HepG2 (cell line): ENCODE results near the gene UST. TPM values are rescaled to one million over a fixed set of nuclear protein-coding genes. Genes with fewer than 3 reads are reported as not detected.

Experiments
- ATAC-seq: fragments of 200-7000 bp; cut with Tn5 transposase; 3 replicates; pipeline ENCODE4 v1.9.1; 2020; ENCODE audit warnings: mild to moderate bottlenecking, moderate library complexity
- BruUV-seq: library from RNA; stranded (reverse); fragments of 400-500 nt; replicated peaks from 2 replicates; lab custom pipeline; 2021; lab: Mats Ljungman, UMichigan
- CTCF ChIA-PET: fragments of 300-600 bp; formaldehyde crosslinking; extraction: SDS; loops from one replicate; lab custom pipeline; 2021; ENCODE audit warnings: low total read pairs, inconsistent platforms, low intra/inter-chr PET ratio; lab: Yijun Ruan, JAX
- POLR2A ChIA-PET: fragments of 350-600 bp; sonication (Branson Sonifier 250); formaldehyde crosslinking; loops from one replicate; lab custom pipeline; 2020; ENCODE audit warnings: antibody characterized with exemption, inconsistent platforms; lab: Yijun Ruan, JAX
- DNase-seq: peaks from one replicate; pipeline ENCODE4 v3.0.0-alpha.2; 2015; ENCODE audit warnings: low spot score
- FAIRE-seq: peaks from 3 replicates; lab custom pipeline; 2011; peaks lifted over from hg19 to GRCh38; lab: Jason Lieb, UNC
- H2AFZ ChIP-seq: one replicate; pipeline ENCODE4 v1.6.1; 2011; ENCODE audit warnings: low read length, inconsistent platforms
- H3K27ac ChIP-seq: fragments of 300-600 bp; 3 replicates; pipeline ENCODE4 v1.8.0; 2011; ENCODE audit warnings: mixed run types, mild to moderate bottlenecking, mixed read lengths, low read length, inconsistent platforms; ENCODE audit not compliant: insufficient read depth; ENCODE audit errors: extremely low read length
- H3K27me3 ChIP-seq, 2 experiments: fragments of 200-600 bp in 1 of 2; 2 replicates in 1 of 2; 3 replicates in 1 of 2; pipeline versions ENCODE4 v1.6.0 to v1.8.0; 2011; ENCODE audit warnings: low read length in 2 of 2, mild to moderate bottlenecking in 2 of 2, moderate library complexity in 2 of 2, inconsistent platforms in 1 of 2; ENCODE audit not compliant: insufficient read depth in 2 of 2, control insufficient read depth in 1 of 2
- H3K36me3 ChIP-seq, 2 experiments: fragments of 200-600 bp in 1 of 2; replicated peaks in 1 of 2; 2 replicates in 1 of 2; 3 replicates in 1 of 2; pipeline versions ENCODE4 v1.5.1 to v1.8.0; 2011; ENCODE audit warnings: low read length in 2 of 2, inconsistent platforms in 1 of 2; ENCODE audit not compliant: insufficient read depth in 2 of 2, control insufficient read depth in 1 of 2
- H3K4me1 ChIP-seq: 2 replicates; pipeline ENCODE4 v1.5.1; 2012; ENCODE audit warnings: low read length, inconsistent platforms; ENCODE audit not compliant: insufficient read depth
- H3K4me2 ChIP-seq: 2 replicates; pipeline ENCODE4 v1.6.0; 2011; ENCODE audit warnings: low read depth, low read length, inconsistent platforms
- H3K4me3 ChIP-seq, 3 experiments: fragments of 200-600 bp in 1 of 3; sonication (generic), shearing (Covaris generic) in 1 of 3; replicated peaks in 1 of 3; 2 replicates each; pipeline ENCODE4 v1.5.1; 2011 to 2016; ENCODE audit warnings: low read length in 3 of 3, inconsistent platforms in 2 of 3, low read depth in 2 of 3, mild to moderate bottlenecking in 2 of 3, control low read depth in 1 of 3, mixed read lengths in 1 of 3; ENCODE audit not compliant: insufficient read depth in 1 of 3
- H3K79me2 ChIP-seq: one replicate; pipeline ENCODE4 v1.6.1; 2011; ENCODE audit warnings: low read length, inconsistent platforms; ENCODE audit not compliant: insufficient read depth
- H3K9ac ChIP-seq: 2 replicates; pipeline ENCODE4 v1.6.0; 2011; ENCODE audit warnings: mild to moderate bottlenecking, low read depth, low read length, inconsistent platforms; ENCODE audit not compliant: insufficient read depth
- H3K9me3 ChIP-seq: 2 replicates; pipeline ENCODE4 v1.5.1; 2012; ENCODE audit warnings: mild to moderate bottlenecking, low read length
- H4K20me1 ChIP-seq: 2 replicates; pipeline ENCODE4 v1.6.0; 2011; ENCODE audit warnings: inconsistent platforms, mild to moderate bottlenecking, low read length, moderate library complexity; ENCODE audit not compliant: insufficient read depth
- MAFF ChIP-seq: IDR thresholded peaks from 2 replicates; pipeline ENCODE4 v1.6.1; 2011; ENCODE audit warnings: low read depth, low read length, improper control_type of control experiment
- MAFK ChIP-seq, 2 experiments: IDR thresholded peaks in 1 of 2; conservative IDR thresholded peaks in 1 of 2; 2 replicates each; pipeline ENCODE4 v1.6.1; 2011; ENCODE audit warnings: improper control_type of control experiment in 2 of 2, low read length in 2 of 2
- MAZ ChIP-seq, 2 experiments: sonication (generic) in 1 of 2; formaldehyde crosslinking in 1 of 2; IDR thresholded peaks; 2 replicates each; pipeline versions ENCODE4 v1.5.0 to v1.6.1; 2012 to 2020; ENCODE audit warnings: low read depth in 2 of 2, mild to moderate bottlenecking in 2 of 2, borderline replicate concordance in 1 of 2, improper control_type of control experiment in 1 of 2, low read length in 1 of 2, missing genetic modification reagents in 1 of 2, moderate library complexity in 1 of 2
- RFXAP ChIP-seq: sonication (generic); formaldehyde crosslinking; IDR thresholded peaks from 2 replicates; pipeline ENCODE4 v1.4.0; 2020; ENCODE audit warnings: missing genetic modification reagents, borderline replicate concordance
- SYNCRIP ChIP-seq: fragments of 200-400 bp; formaldehyde crosslinking; IDR thresholded peaks from 2 replicates; pipeline ENCODE4 v1.6.1; 2018; ENCODE audit warnings: mild to moderate bottlenecking, low read depth, low read length; ENCODE audit not compliant: insufficient read depth
- ZBTB14 ChIP-seq: sonication (generic); formaldehyde crosslinking; IDR thresholded peaks from 2 replicates; pipeline ENCODE4 v1.4.0; 2020; ENCODE audit warnings: missing genetic modification reagents
- ZNF672 ChIP-seq: sonication (generic); formaldehyde crosslinking; IDR thresholded peaks from 2 replicates; pipeline ENCODE4 v1.8.1; 2022; ENCODE audit warnings: missing genetic modification reagents
- ZNF691 ChIP-seq: sonication (generic); formaldehyde crosslinking; IDR thresholded peaks from 2 replicates; pipeline ENCODE4 v1.4.0; 2020; ENCODE audit warnings: missing genetic modification reagents, low read depth, mild to moderate bottlenecking, borderline replicate concordance
- WGBS: methylation state at CpG from one replicate; pipeline ENCODE4 v1.1.6; 2017; ENCODE audit warnings: low lambda C conversion rate; 5-methylcytosine and 5-hydroxymethylcytosine counted together
- in situ Hi-C: cut with HindIII; loops from 2 replicates; pipeline ENCODE4 v1.10.0; 2017; ENCODE audit warnings: low pct_unique_long_range_greater_than_20kb; ENCODE audit not compliant: extremely low pct_ligation_motif_present
- intact Hi-C: fragments of 100-400 bp; cut with micrococcal nuclease; formaldehyde crosslinking; loops from one replicate; pipeline ENCODE4 v1.10.0; 2022; ENCODE audit not compliant: unreplicated experiment
- polyA plus RNA-seq, 8 experiments: library from polyadenylated mRNA; depleted of rRNA in 3 of 8; stranded (reverse) in 7 of 8; unstranded in 1 of 8; fragments of >200 nt; fragmentation: Illumina TruSeq in 4 of 8; extraction: Trizol in 4 of 8; gene quantifications; 2 replicates each; pipeline versions ENCODE4 v1.2.1 to v1.2.3, GENCODE V29; 2011 to 2016; ENCODE audit warnings: low read depth in 4 of 8, missing spikeins in 1 of 8, mixed read lengths in 1 of 8; ENCODE audit not compliant: insufficient read depth in 1 of 8
- total RNA-seq, 5 experiments: library from RNA; depleted of rRNA; stranded (reverse); fragments of >200 nt; fragmentation: Illumina TruSeq; extraction: Trizol; gene quantifications; 2 replicates each; pipeline ENCODE4 v1.2.3, GENCODE V29; 2016; ENCODE audit warnings: low read depth in 1 of 5

UST gene
- total and polyA plus RNA-seq, 2 of the 13 experiments (the other 11 are each of a cell fraction or from before 2014, with no cell fraction given): 0.27 TPM; not detected in 1

DNA sequence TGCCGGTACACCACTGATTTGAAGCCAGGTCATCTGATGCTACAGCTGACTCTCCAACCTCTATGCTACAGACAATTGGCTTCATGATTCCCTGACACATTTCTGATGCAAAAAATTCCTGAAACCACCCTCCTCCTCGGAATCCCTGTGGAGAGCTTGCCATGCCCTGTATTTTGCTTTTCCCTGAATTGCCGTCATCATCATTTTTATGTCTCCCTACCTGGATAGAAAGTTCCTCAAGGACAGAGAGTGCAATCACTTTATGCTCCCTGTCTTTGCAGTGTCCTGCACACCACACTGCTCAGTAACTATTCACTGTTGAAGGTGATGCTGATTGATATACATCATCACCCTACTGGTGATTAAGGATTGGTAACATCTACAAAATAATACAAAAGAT lies 239.8 kb downstream of the UST start:
- Histone ChIP-seq H3K79me2 (no peaks in the 10 kb centered on the region), H3K27ac (no peak overlapping the region), H3K4me3 (no peak overlapping the region), H3K4me2 (no peak overlapping the region), H3K4me1 (no peaks in the 10 kb centered on the region), H4K20me1 (no peaks in the 10 kb centered on the region), H3K27me3 (peaks cover 3 to 32% of the 10 kb centered on the region in 2 experiments; a peak in 3 of 5 replicates), H3K36me3 (no peaks in the 10 kb centered on the region), H3K9ac (no peak overlapping the region), H3K9me3 (no peaks in the 10 kb centered on the region), H2AFZ (no peak overlapping the region)
- POLR2A ChIA-PET: no interaction called here
- in situ Hi-C loops (no loop called here), intact Hi-C loops (no loop called here)
- no peak for DNase-seq
- no peak for ATAC-seq
- no TSS peak for BruUV-seq
- no peak for FAIRE-seq
- WGBS: 39% methylated on average over 3 of the region's 3 CpGs
- TF ChIP-seq MAFK (conservative IDR thresholded peaks at IDR 0.05 in 1 of 2, IDR thresholded peaks at IDR 0.05 in 1 of 2; ENCODE audit: low read length in 2 of 2): peak; percentile 71 to 78
- no peak for TF ChIP-seq SYNCRIP
- TF ChIP-seq MAZ (IDR thresholded peaks at IDR 0.05; ENCODE audit: borderline replicate concordance, low read depth, low read length): no peak
- TF ChIP-seq MAZ (CRISPR knock-in tag; IDR thresholded peaks at IDR 0.05; ENCODE audit: low read depth): no peak
- TF ChIP-seq RFXAP (CRISPR knock-in tag): no peak
- no peak for TF ChIP-seq ZNF691 (CRISPR knock-in tag)
- no peak for TF ChIP-seq ZNF672 (CRISPR knock-in tag)
- TF ChIP-seq MAFF: peak; percentile 69
- TF ChIP-seq ZBTB14 (CRISPR knock-in tag): no peak
- CTCF ChIA-PET: no interaction called here
